ENCODE data around the gene ZCCHC2. TPM values are rescaled to one million over a fixed set of nuclear protein-coding genes. Genes with fewer than 3 reads are reported as not detected.

Gene ZCCHC2
- total and polyA plus RNA-seq, 2 of the 13 experiments (the other 11 are each of a cell fraction or from before 2014, with no cell fraction given): 62.5 to 76.1 TPM

DNA sequence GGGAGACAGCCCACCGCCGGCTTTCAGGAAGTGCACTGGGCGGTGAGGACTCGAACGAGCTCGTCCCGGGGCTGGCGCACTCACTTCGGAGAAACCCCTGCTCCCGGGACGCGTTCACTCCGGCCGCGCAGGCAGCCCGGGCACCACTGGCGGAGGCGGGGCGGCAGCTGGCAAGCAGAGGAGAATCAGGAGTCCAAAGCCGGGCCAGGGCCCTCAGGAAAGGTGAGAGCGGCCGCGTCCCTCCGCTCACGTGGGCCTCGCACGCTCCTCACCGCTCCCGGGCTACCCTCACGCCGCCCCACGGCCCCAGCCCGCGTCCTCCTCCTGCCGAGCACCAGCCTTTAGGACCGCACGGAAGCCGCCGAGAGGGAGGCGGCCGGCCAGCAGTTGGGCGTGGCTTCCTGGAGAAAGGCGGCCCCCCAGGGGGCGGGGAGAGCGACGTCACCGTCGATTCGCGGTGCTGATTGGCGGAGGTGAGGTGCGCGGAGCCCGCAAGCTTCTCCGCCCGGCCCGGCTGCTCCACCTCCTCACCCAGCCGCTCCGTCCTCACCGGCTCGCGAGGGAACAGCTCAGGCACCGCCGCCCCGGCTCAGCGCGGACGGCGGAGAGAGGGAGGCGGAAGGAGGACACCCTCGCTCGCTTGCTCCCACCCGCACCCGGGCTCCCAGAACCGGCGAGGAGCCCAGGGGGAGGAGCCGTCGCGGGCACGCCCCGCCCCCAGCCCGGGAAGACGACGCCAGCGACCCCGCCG is at the start of gene ZCCHC2 (continued):
- TF ChIP-seq TBX2 (CRISPR knock-in tag; IDR thresholded peaks at IDR 0.05; ENCODE audit: borderline replicate concordance) (peak; percentile 92), KMT2B (CRISPR knock-in tag; IDR thresholded peaks at IDR 0.05) (no peak; the same call in none of the 2 replicates), TAF1 (CRISPR knock-in tag; IDR thresholded peaks at IDR 0.05) (peak; percentile 100), NFE2L1 (CRISPR knock-in tag; IDR thresholded peaks at IDR 0.05; ENCODE audit: borderline replicate concordance) (no peak), ZNF550 (CRISPR knock-in tag; IDR thresholded peaks at IDR 0.05; ENCODE audit: borderline replicate concordance) (peak; percentile 56; the same call in 1 of the 2 replicates), ZNF460 (CRISPR knock-in tag; IDR thresholded peaks at IDR 0.05; ENCODE audit: borderline replicate concordance) (peak; percentile 51; the same call in 1 of the 2 replicates), NCOA2 (CRISPR knock-in tag; IDR thresholded peaks at IDR 0.05) (no peak; the same call in 1 of the 2 replicates), ZNF577 (CRISPR knock-in tag; IDR thresholded peaks at IDR 0.05; ENCODE audit: borderline replicate concordance, low read depth) (peak; percentile 95; the same call in 1 of the 2 replicates), ZNF564 (CRISPR knock-in tag; IDR thresholded peaks at IDR 0.05) (peak; percentile 87), KLF13 (CRISPR knock-in tag; IDR thresholded peaks at IDR 0.05) (peak; percentile 98), JUN (CRISPR knock-in tag; IDR thresholded peaks at IDR 0.05) (peak; percentile 83), NFKB2 (CRISPR knock-in tag; IDR thresholded peaks at IDR 0.05; ENCODE audit: borderline replicate concordance) (peak; percentile 93; the same call in 1 of the 2 replicates), RARA (CRISPR knock-in tag; IDR thresholded peaks at IDR 0.05) (peak; percentile 74)
- TF ChIP-seq, protein P1, sequence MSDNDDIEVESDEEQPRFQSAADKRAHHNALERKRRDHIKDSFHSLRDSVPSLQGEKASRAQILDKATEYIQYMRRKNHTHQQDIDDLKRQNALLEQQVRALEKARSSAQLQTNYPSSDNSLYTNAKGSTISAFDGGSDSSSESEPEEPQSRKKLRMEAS (IDR thresholded peaks at IDR 0.05): peak; percentile 95
- TF ChIP-seq, protein P2, sequence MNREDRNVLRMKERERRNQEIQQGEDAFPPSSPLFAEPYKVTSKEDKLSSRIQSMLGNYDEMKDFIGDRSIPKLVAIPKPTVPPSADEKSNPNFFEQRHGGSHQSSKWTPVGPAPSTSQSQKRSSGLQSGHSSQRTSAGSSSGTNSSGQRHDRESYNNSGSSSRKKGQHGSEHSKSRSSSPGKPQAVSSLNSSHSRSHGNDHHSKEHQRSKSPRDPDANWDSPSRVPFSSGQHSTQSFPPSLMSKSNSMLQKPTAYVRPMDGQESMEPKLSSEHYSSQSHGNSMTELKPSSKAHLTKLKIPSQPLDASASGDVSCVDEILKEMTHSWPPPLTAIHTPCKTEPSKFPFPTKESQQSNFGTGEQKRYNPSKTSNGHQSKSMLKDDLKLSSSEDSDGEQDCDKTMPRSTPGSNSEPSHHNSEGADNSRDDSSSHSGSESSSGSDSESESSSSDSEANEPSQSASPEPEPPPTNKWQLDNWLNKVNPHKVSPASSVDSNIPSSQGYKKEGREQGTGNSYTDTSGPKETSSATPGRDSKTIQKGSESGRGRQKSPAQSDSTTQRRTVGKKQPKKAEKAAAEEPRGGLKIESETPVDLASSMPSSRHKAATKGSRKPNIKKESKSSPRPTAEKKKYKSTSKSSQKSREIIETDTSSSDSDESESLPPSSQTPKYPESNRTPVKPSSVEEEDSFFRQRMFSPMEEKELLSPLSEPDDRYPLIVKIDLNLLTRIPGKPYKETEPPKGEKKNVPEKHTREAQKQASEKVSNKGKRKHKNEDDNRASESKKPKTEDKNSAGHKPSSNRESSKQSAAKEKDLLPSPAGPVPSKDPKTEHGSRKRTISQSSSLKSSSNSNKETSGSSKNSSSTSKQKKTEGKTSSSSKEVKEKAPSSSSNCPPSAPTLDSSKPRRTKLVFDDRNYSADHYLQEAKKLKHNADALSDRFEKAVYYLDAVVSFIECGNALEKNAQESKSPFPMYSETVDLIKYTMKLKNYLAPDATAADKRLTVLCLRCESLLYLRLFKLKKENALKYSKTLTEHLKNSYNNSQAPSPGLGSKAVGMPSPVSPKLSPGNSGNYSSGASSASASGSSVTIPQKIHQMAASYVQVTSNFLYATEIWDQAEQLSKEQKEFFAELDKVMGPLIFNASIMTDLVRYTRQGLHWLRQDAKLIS (CRISPR knock-in tag; IDR thresholded peaks at IDR 0.05): peak; percentile 99
- TF ChIP-seq, protein P3, sequence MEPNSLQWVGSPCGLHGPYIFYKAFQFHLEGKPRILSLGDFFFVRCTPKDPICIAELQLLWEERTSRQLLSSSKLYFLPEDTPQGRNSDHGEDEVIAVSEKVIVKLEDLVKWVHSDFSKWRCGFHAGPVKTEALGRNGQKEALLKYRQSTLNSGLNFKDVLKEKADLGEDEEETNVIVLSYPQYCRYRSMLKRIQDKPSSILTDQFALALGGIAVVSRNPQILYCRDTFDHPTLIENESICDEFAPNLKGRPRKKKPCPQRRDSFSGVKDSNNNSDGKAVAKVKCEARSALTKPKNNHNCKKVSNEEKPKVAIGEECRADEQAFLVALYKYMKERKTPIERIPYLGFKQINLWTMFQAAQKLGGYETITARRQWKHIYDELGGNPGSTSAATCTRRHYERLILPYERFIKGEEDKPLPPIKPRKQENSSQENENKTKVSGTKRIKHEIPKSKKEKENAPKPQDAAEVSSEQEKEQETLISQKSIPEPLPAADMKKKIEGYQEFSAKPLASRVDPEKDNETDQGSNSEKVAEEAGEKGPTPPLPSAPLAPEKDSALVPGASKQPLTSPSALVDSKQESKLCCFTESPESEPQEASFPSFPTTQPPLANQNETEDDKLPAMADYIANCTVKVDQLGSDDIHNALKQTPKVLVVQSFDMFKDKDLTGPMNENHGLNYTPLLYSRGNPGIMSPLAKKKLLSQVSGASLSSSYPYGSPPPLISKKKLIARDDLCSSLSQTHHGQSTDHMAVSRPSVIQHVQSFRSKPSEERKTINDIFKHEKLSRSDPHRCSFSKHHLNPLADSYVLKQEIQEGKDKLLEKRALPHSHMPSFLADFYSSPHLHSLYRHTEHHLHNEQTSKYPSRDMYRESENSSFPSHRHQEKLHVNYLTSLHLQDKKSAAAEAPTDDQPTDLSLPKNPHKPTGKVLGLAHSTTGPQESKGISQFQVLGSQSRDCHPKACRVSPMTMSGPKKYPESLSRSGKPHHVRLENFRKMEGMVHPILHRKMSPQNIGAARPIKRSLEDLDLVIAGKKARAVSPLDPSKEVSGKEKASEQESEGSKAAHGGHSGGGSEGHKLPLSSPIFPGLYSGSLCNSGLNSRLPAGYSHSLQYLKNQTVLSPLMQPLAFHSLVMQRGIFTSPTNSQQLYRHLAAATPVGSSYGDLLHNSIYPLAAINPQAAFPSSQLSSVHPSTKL (CRISPR knock-in tag; IDR thresholded peaks at IDR 0.05): peak; percentile 84
- TF ChIP-seq, protein P4, sequence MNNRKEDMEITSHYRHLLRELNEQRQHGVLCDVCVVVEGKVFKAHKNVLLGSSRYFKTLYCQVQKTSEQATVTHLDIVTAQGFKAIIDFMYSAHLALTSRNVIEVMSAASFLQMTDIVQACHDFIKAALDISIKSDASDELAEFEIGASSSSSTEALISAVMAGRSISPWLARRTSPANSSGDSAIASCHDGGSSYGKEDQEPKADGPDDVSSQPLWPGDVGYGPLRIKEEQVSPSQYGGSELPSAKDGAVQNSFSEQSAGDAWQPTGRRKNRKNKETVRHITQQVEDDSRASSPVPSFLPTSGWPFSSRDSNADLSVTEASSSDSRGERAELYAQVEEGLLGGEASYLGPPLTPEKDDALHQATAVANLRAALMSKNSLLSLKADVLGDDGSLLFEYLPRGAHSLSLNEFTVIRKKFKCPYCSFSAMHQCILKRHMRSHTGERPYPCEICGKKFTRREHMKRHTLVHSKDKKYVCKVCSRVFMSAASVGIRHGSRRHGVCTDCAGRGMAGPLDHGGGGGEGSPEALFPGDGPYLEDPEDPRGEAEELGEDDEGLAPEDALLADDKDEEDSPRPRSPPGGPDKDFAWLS (CRISPR knock-in tag; IDR thresholded peaks at IDR 0.05; ENCODE audit: borderline replicate concordance): 0 out of 2 replicates have a peak, but pooled peaks have one; percentile 86
- TF ChIP-seq, protein P5, sequence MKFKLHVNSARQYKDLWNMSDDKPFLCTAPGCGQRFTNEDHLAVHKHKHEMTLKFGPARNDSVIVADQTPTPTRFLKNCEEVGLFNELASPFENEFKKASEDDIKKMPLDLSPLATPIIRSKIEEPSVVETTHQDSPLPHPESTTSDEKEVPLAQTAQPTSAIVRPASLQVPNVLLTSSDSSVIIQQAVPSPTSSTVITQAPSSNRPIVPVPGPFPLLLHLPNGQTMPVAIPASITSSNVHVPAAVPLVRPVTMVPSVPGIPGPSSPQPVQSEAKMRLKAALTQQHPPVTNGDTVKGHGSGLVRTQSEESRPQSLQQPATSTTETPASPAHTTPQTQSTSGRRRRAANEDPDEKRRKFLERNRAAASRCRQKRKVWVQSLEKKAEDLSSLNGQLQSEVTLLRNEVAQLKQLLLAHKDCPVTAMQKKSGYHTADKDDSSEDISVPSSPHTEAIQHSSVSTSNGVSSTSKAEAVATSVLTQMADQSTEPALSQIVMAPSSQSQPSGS (CRISPR knock-in tag; IDR thresholded peaks at IDR 0.05): peak; percentile 65; the same call in 1 of the 2 replicates
